NT2/D1 (cell line): Measurements from ENCODE around the gene CTU2.

Experiments used
- YY1 ChIP-seq: IDR thresholded peaks from 2 replicates; pipeline ENCODE4 v1.6.1; 2011; ENCODE audit not compliant: insufficient read length, insufficient read depth
- ZNF274 ChIP-seq: IDR thresholded peaks from 2 replicates; pipeline ENCODE4 v1.6.1; 2011; ENCODE audit warnings: mild to moderate bottlenecking, low read depth, low read length

DNA sequence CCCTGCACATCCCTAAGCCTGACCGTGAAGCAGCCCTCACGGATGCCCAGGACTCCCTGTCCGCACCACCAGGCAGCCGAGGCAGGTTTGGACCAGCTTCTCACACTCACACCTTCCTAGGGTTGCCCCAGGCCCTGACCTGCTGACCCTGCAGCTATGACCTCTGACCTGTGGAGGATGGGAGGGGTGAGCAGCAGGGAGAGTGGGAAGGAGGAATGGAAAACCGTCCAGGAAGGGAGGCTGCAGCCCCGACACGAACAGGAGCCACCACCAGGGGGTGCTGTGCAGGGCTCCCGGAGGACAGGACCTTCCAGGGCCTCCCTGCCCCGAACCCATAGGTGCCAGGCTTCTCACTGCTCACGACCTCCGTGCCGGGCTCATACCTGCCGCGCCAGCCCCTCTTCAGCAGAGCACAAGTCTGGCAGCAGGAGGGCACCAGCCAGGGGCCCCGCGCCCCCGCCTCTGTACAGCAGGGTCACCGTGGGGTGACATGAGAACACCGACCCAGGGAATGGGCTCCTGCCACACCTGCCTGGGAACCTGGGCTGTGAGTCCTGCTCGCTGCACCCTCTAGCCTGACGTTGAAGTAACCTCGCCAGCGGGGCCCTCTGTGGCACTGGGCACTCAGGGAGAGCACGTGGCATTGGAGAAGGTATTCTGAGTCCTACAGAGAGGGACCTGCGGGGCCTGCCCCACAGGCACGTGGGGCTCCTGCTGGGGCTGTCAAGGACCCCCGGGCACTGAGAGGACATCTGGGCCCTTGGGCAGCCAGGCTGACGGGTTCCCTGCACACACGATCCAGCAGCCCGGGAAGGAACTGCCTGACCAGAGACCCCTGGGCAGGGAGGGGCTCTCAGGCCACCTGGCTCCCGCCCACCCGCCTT is 37.6 kb downstream of the CTU2 start:
- TF ChIP-seq ZNF274 = no peak
- no peak for TF ChIP-seq YY1
